Stimulated activated CD8-positive, alpha-beta memory T cell treated with anti-CD3 and anti-CD28 coated beads, Interleukin-4, amount 100 ng/mL, for 1 hour (primary cell): ENCODE measurements around the gene SYP.

Experiments
- DNase-seq, 2 donors: peaks; one replicate each; pipeline ENCODE4 v3.0.0-alpha.2; 2020; ENCODE audit warnings: low read depth in 2 of 2, low spot score in 1 of 2

Gene SYP

GRCh38 chrX:49199906-49200771, at the start of gene SYP:
TSS of gene SYP (minus strand) at chrX:49200193. CDS start at chrX:49200186, 7 bp downstream.
- DNase-seq, result peak; percentile 66 to 76

DNA sequence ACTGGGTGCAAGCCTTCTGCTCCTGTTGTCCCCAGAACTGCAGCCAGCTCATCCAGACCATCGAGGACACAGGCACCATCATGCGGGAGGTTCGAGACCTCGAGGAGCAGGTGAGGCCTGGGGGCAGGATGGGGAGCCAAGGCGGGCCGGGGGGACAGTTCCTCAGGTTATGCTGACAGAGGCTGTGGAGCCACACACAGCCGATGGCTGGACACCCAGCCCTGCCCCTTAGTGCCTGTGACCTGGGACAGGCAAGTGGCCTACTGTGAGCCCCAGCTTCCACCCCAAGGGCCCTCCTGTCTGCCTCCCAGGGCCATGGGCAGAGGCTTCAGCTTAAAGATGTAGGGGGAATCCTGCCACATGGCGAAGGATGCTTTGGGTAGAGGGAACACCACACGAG, 49.6 kb upstream of the SYP start:
- DNase-seq, result no peak

DNA sequence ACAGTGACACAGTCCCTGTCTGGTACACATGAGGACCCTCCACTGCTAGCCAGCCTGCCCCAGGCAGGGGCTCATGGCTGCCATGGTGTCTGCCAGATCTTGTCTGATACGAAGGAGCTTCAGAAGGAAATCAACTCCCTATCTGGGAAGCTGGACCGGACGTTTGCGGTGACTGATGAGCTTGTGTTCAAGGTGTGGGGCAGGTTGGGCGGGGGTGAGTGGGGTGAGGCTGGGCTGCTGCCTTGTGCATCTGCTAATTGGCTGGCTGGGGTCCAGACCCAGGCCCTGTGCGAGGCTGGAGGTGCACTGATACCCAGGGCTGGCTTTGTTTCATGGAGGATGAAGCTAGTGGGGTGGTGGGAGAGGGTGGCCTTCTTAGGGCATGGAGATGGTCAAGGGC, 49.1 kb upstream of the SYP start:
- no peak for DNase-seq

GRCh38 chrX:49247916-49248811, 48.2 kb upstream of the SYP start:
- no peak for DNase-seq

DNA sequence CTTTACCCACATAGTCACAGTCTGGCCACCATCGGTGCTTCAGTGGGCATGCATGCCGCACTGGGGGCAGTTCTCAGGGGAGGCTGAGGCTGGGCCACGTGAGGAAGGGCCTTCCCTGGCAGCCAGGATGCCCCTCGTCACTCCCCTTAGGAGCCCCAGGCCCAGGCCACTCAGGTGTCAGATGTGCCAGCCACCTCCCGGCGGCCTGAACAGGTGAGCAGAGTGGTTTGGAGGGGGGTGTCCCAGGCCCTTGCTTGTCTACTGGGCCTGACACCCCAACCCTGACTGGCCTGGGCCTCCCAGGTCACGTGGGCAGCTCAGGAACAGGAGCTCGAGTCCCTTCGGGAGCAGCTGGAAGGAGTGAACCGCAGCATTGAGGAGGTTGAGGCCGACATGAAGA, 47.4 kb upstream of the SYP start:
- no peak for DNase-seq

DNA sequence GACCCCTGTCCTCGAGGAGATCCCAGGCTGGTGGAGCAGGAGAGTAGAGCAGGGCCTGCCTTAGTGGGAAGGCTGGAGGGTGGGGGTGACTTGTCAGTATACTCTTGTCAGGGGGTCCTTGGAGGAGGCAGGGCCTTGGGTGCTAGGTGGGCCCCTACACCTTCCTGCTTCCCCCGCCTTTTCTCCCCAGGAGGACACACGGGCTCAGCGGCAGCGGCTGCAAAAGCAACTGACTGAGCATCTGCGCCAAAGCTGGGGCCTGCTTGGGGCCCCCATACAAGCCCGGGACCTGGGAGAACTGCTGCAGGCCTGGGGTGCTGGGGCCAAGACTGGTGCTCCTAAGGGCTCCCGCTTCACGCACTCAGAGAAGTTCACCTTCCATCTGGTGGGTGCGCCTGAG, 46.5 kb upstream of the SYP start:
- DNase-seq, result no peak

DNA sequence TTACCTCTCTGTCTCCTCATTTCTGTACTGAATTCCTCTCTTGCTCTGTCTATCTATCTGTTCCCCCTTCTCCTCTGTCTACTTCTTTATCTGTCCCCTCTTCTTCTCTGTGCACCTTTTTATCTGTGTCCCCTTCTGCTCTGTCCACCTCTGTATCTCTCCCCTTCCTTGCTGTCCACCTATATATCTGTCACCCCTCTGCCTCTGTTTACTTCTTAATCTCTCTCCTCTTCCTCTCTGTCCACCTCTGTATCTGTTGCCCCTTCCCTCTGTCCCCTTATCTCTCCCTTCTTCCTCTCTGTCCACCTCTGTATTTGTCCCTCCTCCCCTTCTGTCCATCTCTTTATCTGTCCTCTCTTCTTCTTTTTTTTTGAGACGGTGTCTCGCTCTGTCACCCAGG, 44.2 kb upstream of the SYP start:
- no peak for DNase-seq

DNA sequence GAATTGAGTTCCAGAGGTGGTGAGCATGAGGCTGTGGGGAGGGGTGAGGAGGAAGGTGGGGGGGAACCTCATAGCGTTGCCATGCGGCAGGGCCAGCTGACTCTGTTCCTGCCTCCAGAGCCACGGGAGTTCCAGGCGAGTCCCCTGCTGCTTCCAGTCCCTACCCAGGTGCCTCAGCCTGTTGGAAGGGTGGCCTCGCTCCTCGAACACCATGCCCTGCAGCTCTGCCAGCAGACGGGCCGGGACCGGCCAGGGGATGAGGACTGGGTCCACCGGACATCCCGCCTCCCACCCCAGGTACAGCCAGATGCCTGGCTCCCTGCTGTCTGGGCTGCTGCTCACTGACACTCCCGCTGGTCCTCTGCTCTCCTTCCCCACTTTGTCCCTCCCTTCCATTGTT, 43.2 kb upstream of the SYP start:
- DNase-seq, result no peak

DNA sequence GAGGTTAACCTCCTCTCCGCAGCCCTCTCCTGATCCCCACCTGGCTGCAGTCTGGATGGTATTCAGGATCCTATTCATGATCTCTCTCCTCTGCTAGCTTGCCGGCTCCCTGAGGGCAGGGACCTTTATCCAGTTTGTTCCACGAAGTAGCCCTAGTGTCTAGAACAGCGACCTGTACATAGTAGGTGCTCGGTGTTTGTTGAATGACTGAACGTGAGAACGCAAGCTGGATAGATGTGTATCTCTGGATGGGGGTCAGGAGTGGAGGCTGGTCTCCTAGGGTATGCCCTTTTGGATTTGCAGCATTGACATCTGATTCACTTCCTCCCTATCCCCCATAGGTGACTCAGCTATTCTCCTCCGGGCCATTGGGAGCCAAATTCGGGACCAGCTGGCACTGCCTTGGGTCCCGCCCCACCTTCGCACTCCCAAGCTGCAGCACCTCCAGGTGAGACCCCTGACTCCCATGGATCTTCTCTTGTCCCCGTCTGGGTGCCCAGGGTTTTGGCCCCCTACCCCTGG, 42.6 kb upstream of the SYP start:
- no peak for DNase-seq

DNA sequence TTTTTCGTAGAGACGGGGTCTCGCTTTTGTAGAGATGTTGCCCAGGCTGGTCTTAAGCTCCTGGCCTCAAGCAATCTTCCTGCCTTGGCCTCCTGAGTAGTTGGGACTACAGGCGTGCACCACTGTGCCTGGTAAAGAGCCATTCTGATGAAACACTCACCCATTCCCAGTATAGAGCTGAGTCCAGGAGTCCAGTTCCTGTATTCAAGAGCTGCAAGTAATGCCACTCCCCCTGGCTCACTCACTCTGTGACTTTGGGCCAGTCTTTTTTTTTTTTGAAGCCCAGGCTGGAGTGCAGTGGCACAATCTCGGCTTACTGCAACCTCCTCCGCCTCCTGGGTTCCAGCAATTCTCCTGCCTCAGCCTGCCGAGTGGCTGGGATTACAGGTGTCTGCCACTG, 38.7 kb upstream of the SYP start:
- no peak for DNase-seq

GRCh38 chrX:49237060-49237459, 37.1 kb upstream of the SYP start:
- DNase-seq, result no peak

DNA sequence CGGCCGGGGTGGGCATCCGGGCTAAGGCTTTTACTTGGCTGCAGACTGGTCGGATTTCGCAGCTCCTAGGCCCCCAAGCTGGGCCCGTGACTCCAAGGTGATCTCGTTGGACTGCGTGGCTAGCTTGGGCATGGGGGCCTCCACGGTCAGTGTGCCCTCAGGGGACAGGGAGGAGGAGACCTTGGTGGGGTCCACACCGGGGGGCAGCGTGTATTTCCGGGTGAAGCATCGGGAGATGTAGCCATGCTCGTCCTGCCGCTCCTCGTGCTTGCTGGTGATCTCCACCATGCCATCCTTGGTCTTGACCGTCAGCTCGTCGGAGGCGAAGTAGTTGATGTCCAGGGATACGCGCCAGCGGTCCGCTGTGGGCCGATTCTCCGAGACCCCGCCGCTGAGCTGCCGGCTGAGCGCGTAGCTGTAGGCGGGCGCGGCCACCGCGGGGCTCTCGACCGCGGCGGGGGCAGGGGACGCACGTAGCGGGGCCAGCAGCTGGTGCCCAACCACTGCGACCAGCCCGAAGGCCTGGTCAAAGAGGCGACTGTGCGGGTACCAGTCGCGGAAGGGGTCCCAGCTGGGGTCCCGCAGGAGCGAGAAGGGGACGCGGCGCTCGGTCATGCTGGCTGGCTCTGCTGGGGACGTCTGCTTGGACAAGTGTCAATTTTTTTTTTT, 34.0 kb upstream of the SYP start:
- DNase-seq, result no peak

DNA sequence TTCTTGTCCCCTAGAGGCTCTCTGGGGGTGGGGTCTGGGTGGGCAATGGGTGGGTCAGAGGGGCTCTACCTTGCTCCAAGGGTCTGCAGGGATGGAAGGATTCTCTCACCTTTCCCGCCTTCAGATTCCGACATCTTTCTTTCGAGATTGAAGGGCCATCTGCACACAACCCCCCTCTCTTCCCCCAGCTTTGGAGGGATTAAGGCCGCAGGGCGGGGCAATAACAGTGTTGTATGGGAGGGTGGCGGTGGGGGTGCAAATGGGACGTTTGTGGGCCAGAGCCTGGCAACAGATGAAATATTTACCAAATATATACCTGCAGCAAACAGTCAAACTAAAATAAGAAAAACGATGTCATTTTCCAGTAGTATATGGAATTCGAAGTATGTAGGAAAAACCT, 33.2 kb upstream of the SYP start, which contains the start of gene CACNA1F:
Gene CACNA1F, minus strand, starts transcription at position 165 of the 400 bp plus-strand sequence. Its CDS starts 31 bp downstream, at position 134.
- no peak for DNase-seq

- DNase-seq, result no peak
These were observed 32.5 kb upstream of the SYP start for GRCh38 chrX:49232525-49232924.

DNA sequence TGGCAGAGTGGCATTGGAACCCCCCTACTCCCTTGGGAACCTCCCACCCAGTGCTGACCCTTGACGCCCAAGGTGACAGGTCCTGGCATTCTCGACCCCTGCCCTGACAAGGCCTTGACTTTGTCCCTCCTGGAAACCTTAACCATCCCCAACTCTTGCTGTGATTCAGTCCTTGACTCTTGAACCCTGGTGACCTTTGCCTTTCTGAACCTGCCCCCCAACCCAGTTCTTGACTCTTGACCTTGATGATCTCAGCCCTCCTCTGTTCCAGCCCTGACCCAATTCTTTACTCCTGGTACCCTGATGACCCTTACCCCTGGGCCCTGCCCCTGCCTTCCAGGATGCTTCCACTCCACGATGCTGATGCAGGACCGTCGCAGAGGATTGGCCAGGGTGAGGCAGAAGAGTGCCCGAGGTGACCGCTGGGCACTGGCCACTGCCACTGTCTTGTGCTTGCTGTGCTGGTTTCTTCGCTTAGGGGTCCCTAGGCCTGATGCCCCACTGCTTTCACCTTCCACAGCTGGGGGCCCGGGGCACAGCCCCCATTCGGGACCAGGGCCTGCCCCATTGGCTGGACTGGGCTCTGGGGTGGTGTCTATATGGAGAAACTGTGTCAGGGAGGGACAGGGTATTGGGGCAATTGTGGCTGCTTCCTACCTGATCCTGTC, 31.5 kb upstream of the SYP start:
- no peak for DNase-seq

DNA sequence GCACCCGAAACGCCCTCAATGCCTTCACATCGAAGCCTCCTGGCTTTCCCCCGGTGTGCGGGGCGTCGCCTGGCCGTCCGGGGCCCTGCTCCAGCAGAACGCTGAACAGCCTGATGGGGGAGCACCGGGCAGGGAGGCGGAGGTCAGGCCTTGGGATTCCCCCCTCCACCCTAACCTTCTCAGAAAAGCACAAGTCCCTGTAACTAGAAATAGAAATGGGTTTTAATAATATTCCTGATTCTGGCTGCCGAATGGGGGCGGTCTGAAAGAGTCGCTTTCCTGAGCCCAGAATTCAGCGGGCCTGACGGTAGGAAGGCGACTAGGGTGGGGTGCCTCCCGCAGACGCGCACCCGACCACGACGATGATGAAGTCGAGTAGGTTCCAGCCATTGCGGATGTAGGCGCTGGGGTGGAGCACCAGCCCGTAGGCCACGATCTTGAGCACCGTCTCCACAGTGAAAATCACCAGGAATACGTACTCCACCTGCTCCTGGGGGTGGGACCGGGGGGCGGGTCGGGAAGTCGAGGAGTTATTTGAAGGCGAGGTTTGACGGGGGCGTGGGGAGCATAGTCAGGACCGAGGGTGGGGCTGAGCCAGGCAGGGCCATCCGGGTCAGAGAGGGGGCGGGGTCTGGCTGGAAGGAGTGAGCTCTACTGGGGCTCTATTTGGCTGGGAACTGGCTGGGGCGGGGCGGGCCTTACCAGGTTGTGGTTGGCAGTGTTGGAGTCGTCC, 30.7 kb upstream of the SYP start:
- DNase-seq, result peak; percentile 15 to 16

DNA sequence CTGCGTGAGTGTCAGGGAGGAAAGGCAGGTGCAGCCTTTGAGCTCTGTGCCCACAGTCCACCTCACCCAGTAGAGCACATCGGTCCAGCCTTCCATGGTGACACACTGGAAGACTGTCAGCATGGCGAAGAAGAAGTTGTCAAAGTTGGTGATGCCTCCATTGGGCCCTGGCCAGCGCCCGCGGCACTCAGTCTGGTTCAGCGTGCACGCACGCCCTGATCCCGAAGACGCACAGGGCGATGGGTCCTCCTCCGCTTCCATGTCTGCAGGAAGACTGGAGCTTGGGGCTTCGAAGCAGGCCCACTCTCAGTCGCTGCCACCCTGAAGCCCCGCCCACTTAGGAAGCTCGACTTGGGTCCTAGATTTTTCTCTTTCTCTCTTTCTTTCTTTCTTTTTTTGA, 28.2 kb upstream of the SYP start:
- no peak for DNase-seq

DNA sequence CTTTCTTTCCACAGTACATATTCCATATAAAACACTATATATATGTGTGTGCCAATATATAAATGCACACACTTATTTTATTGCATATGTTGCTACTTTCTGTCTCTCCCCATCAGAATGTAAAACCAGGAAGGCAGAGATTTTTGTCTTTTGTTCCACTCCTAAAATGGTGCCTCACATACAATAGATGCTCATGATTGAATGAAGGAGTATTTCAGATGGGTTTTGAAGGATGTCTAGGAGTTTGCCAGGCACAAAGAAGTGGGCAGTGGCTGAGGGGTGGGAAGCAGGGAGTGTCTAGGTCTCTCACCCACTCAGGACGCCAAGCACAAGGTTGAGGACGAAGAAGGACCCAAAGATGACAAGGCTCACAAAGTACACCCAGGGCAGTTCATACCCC, 27.7 kb upstream of the SYP start:
- DNase-seq, result no peak

- no peak for DNase-seq
These were observed 27.0 kb upstream of the SYP start for GRCh38 chrX:49226946-49227345.

DNA sequence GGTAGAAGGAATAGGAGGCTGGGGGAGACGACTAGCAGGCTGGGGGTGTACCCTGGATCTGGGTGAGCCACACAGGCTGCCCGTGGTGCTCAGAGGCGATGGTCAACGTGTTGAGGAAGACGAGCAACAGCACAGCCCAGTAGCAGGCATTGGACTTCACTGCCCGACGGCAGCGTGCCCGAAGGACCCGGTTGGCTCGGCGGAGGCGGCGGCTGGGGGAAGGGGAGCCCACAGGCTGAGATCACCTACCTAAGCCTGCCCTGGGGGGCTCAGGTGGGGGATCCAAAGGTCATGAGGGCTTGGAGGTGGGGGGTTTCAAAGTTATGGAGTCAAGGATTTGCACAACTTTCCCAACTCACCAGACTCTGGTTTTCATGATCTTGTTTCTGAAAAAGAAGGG, 25.9 kb upstream of the SYP start:
- no peak for DNase-seq
